M059J (cell line): Measurements from ENCODE around the gene SYNM. TPM values are rescaled to one million over a fixed set of nuclear protein-coding genes. Genes with fewer than 3 reads are reported as not detected.
"Not testable (repeated sequence)": the region's sequence is repeated elsewhere in the genome, so short reads cannot be mapped to it uniquely, and the experiment has no call there.

ENCODE experiments used
- DNase-seq: peaks from one replicate; pipeline ENCODE4 v3.0.0-alpha.2; 2012; ENCODE audit warnings: low read depth
- total RNA-seq: library from RNA; depleted of rRNA; stranded (reverse); fragments of >200 nt; shearing (Covaris generic); gene quantifications from 2 replicates; pipeline ENCODE4 v1.2.3, GENCODE V29; 2014; rRNA removed

SYNM gene, protein sequence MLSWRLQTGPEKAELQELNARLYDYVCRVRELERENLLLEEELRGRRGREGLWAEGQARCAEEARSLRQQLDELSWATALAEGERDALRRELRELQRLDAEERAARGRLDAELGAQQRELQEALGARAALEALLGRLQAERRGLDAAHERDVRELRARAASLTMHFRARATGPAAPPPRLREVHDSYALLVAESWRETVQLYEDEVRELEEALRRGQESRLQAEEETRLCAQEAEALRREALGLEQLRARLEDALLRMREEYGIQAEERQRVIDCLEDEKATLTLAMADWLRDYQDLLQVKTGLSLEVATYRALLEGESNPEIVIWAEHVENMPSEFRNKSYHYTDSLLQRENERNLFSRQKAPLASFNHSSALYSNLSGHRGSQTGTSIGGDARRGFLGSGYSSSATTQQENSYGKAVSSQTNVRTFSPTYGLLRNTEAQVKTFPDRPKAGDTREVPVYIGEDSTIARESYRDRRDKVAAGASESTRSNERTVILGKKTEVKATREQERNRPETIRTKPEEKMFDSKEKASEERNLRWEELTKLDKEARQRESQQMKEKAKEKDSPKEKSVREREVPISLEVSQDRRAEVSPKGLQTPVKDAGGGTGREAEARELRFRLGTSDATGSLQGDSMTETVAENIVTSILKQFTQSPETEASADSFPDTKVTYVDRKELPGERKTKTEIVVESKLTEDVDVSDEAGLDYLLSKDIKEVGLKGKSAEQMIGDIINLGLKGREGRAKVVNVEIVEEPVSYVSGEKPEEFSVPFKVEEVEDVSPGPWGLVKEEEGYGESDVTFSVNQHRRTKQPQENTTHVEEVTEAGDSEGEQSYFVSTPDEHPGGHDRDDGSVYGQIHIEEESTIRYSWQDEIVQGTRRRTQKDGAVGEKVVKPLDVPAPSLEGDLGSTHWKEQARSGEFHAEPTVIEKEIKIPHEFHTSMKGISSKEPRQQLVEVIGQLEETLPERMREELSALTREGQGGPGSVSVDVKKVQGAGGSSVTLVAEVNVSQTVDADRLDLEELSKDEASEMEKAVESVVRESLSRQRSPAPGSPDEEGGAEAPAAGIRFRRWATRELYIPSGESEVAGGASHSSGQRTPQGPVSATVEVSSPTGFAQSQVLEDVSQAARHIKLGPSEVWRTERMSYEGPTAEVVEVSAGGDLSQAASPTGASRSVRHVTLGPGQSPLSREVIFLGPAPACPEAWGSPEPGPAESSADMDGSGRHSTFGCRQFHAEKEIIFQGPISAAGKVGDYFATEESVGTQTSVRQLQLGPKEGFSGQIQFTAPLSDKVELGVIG (N-terminal part only)
- 1.9 and 4.1 TPM in 2 replicates for total RNA-seq

- DNase-seq = peak; percentile 76
These were observed at the start of gene SYNM for GRCh38 chr15:99104788-99105513. Gene SYNM (plus strand): TSS chr15:99105080. CDS start chr15:99105200, 120 bp downstream.

DNA sequence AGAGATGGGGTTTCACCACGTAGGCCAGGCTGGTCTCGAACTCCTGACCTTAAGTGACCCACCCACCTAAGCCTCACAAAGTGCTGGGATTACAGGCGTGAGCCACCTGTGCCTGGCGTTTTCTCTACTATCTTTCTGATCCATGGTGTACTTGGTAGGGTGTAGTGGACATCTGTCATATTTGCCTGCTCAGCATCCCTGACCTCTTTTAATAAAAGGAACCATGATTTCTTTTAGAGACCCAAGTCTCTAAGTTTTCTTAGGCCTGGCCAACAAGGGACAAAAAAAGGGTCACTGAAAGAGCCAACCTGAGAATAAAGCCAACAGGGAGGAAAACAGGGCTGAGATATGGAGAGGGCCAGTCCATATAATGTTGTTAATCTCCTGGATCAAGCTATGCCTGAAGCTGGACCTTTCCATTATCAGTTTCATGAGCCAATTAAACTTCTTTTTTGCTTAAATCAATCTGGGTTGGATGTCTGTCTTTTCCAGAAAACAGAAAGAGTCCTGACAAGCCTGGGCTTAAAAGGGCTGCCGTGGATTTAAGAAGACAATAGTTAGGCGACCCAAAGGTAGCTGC lies 49.2 kb upstream of the SYNM start:
- DNase-seq = no peak

GRCh38 chr15:99057020-99057419 lies 47.9 kb upstream of the SYNM start:
- DNase-seq = no peak

DNA sequence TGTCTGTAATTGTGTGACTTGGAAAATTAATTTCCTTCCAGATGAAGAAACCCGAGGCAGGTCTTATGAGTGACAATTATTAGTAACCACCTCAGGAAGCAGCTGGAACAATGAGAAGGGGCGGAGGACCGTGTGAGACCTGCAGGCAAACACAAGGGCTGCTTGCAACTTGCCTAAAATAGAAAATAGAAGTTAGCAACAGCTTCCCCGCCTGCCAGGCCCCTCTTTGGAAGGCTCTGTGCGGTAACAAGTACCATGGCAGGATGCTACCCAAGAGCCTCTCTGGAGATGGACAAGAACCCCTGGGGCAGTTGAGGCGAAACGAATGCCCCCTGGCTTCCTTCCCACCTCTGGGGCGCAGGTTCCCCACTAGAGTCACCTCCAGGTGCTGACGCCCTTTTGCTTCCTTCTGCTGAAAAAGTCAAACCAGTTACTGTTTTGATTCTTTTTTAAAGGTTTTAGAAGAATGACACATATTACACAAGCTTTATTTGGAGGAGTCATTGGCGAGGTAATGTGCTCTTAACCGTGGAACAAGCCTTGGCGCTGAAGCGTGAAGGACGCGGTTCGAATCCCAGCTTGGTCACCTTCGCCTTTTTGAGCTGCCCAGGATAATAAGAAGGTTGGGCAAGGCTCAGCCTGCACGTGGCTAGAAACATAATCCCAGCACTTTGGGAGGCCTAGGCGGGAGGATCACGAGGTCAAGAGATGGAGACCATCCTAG lies 47.0 kb upstream of the SYNM start:
- DNase-seq = no peak

GRCh38 chr15:99058421-99058870 lies 46.4 kb upstream of the SYNM start:
- no peak for DNase-seq

GRCh38 chr15:99059010-99059981 lies 45.6 kb upstream of the SYNM start:
- peak; percentile 85 for DNase-seq

DNA sequence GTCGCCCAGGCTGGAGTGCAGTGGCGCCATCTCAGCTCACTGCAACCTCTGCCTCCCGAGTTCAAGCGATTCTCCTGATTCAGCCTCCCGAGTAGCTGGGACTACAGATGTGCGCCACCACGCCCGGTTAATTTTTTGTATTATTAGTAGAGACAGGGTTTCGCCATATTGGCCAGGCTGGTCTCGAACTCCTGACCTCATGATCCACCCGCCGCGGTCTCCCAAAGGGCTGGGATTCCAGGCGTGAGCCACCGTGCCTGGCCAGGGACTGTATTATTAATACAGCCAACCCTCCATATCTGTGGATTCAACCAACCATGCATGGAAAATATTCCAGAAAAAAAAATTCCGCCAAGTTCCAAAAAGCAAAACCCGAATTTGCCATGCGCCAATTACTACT lies 44.7 kb upstream of the SYNM start:
- not testable (repeated sequence) for DNase-seq

GRCh38 chr15:99062226-99062625 lies 42.7 kb upstream of the SYNM start:
- no peak for DNase-seq

DNA sequence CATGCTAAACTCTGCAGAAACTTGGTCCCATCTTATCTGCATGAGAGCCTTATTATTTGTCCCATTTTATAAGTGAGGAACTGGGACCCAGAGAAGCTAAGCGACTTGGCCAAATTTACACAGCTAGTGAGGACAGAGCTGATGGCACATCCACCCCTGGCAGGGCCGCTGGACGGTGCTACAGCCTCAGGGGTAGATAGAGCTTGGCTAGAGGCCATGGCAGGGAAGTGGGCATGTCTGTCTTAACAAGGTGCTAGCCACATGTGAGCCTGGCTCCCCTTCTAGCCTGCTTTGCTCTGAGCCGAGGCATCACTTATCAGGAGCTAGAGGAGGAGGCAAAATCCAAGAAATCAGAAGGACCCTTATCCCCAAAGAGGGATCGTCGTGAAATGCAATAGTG lies 36.7 kb upstream of the SYNM start:
- DNase-seq = no peak

DNA sequence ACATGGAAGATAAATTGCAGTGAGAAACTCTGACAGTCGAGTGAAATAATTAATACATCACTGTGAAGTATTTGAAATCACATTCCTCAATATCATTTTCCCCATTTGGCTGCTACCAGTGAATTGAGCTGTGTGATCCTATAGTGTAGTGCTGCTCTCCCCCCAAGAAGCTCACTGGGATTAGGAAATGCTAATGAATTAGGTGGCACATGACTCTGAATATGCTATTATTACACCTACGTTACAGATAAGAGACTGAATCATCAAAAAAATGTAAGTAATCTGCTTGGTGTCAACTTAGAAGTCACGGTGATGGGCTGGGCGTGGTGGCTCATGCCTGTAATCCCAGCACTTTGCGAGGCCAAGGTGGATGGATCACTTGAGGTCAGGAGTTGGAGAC lies 34.7 kb upstream of the SYNM start:
- no peak for DNase-seq

GRCh38 chr15:99071091-99071680 lies 33.7 kb upstream of the SYNM start:
- DNase-seq = no peak

- DNase-seq = peak; percentile 18
These were observed 31.7 kb upstream of the SYNM start for GRCh38 chr15:99073008-99073717.

GRCh38 chr15:99074446-99074845 lies 30.4 kb upstream of the SYNM start:
- no peak for DNase-seq

GRCh38 chr15:99075059-99075652 lies 29.7 kb upstream of the SYNM start:
- DNase-seq = not testable (repeated sequence)

- no peak for DNase-seq
These were observed 28.8 kb upstream of the SYNM start for GRCh38 chr15:99076109-99076508.

DNA sequence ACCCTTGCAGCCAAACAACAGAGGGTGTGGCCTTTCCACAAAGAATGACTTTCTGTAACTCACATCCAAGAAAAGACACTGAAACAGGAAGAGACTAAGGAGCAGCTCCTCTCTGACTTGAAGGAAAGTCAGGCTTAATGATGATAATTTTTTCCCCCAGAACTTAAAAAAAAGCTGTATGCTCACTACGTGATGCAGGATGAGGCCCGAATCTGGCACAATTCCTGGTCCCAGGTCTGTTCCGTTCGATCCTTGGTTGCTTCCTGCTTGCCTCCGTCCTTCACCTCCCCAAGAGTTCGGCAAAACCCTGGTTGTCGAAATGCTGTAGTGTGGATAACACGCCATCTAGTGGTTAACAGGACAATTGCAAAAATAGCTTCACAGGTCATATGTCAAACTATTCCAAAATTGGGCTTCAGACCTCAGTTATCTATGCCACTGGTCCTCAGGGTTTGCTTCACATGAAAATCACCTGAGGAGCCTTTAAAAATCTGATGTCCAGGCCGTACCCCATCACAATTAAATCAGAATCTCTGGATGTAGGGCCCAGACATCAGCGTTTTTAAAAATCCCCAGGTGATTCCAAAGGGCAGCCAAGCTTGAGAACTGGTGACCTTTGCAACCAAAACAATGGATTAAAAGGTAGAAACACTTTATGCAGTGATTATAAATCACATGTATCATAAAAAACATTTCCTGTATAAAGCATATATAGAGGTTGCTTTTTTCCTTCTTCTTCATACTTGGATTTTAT lies 28.1 kb upstream of the SYNM start:
- peak; percentile 81 for DNase-seq

- no peak for DNase-seq
These were observed 22.1 kb upstream of the SYNM start for GRCh38 chr15:99082798-99083197.
